ENCODE measurements around the gene FGF14.

- TF ChIP-seq CTCF (IDR thresholded peaks at IDR 0.05): no peak
- TF ChIP-seq POLR2A (IDR thresholded peaks at IDR 0.05): no peak
These were observed 484.4 kb downstream of the FGF14 start for GRCh38 chr13:101917475-101917810.
